WTC11 (cell line): ENCODE measurements around the gene PRM2. TPM values are rescaled to one million over a fixed set of nuclear protein-coding genes. Genes with fewer than 3 reads are reported as not detected.

Experiments used
- ATAC-seq: fragments of 200-7000 bp; cut with Tn5 transposase; 2 replicates; pipeline ENCODE4 v1.10.0; 2021; ENCODE audit warnings: mild to moderate bottlenecking, moderate library complexity
- CTCF ChIA-PET: fragments of 300-600 bp; sonication (Branson Sonifier 250); formaldehyde crosslinking; loops from one replicate; lab custom pipeline; 2021; ENCODE audit warnings: antibody characterized with exemption; lab: Charles Lee
- POLR2A ChIA-PET: fragments of 350-600 bp; sonication (Branson Sonifier 250); formaldehyde crosslinking; loops from one replicate; lab custom pipeline; 2021; ENCODE audit warnings: antibody characterized with exemption; lab: Charles Lee
- DNase-seq: peaks from one replicate; pipeline ENCODE4 v3.0.0; 2021; ENCODE audit warnings: low spot score
- H3K27ac Mint-ChIP-seq: 2 replicates; pipeline ENCODE4 v1.8.0; 2021; ENCODE audit warnings: mixed read lengths
- H3K27me3 Mint-ChIP-seq: 2 replicates; pipeline ENCODE4 v1.8.0; 2021; ENCODE audit warnings: low read depth, mild to moderate bottlenecking, moderate library complexity, mixed read lengths
- H3K36me3 Mint-ChIP-seq: 2 replicates; pipeline ENCODE4 v1.8.0; 2021; ENCODE audit warnings: mixed read lengths
- H3K4me1 Mint-ChIP-seq: 2 replicates; pipeline ENCODE4 v1.8.0; 2022; ENCODE audit warnings: mixed read lengths
- H3K4me3 Mint-ChIP-seq: 2 replicates; pipeline ENCODE4 v1.8.0; 2021; ENCODE audit warnings: mild to moderate bottlenecking, moderate library complexity, mixed read lengths
- H3K9me3 Mint-ChIP-seq: 2 replicates; pipeline ENCODE4 v1.8.0; 2021; ENCODE audit warnings: mixed read lengths
- ARID4B ChIP-seq: sonication (generic); formaldehyde crosslinking; IDR thresholded peaks from 2 replicates; pipeline ENCODE4 v1.8.0; 2023; ENCODE audit warnings: missing genetic modification reagents, mild to moderate bottlenecking, borderline replicate concordance
- ATF1 ChIP-seq: sonication (generic); formaldehyde crosslinking; IDR thresholded peaks from 2 replicates; pipeline ENCODE4 v1.8.1; 2023; ENCODE audit warnings: mild to moderate bottlenecking, moderate library complexity, missing genetic modification reagents
- CBFB ChIP-seq: sonication (generic); formaldehyde crosslinking; IDR thresholded peaks from 2 replicates; pipeline ENCODE4 v1.8.1; 2022; ENCODE audit warnings: mild to moderate bottlenecking, low read depth, missing genetic modification reagents
- E2F4 ChIP-seq: sonication (generic); formaldehyde crosslinking; IDR thresholded peaks from 2 replicates; pipeline ENCODE4 v1.8.1; 2022; ENCODE audit warnings: low read depth, mild to moderate bottlenecking, moderate library complexity, missing genetic modification reagents, borderline replicate concordance
- EMX1 ChIP-seq: fragments of 250-450 bp; sonication (Bioruptor Pico); IDR thresholded peaks from 2 replicates; pipeline ENCODE4 v1.8.0; 2021; ENCODE audit warnings: mild to moderate bottlenecking
- FOXJ3 ChIP-seq: sonication (generic); formaldehyde crosslinking; IDR thresholded peaks from 2 replicates; pipeline ENCODE4 v1.9.0; 2021; ENCODE audit warnings: missing genetic modification reagents, mild to moderate bottlenecking, borderline replicate concordance
- FOXP1 ChIP-seq: sonication (generic); formaldehyde crosslinking; IDR thresholded peaks from 2 replicates; pipeline ENCODE4 v1.8.0; 2022; ENCODE audit warnings: missing genetic modification reagents, mild to moderate bottlenecking, moderate library complexity, borderline replicate concordance
- IRF1 ChIP-seq: sonication (generic); formaldehyde crosslinking; IDR thresholded peaks from 2 replicates; pipeline ENCODE4 v1.8.0; 2023; ENCODE audit warnings: missing genetic modification reagents
- JUN ChIP-seq: sonication (generic); formaldehyde crosslinking; IDR thresholded peaks from 2 replicates; pipeline ENCODE4 v1.8.0; 2023; ENCODE audit warnings: mild to moderate bottlenecking, missing genetic modification reagents
- MYBL2 ChIP-seq: sonication (generic); formaldehyde crosslinking; IDR thresholded peaks from 2 replicates; pipeline ENCODE4 v1.8.1; 2023; ENCODE audit warnings: mild to moderate bottlenecking, moderate library complexity, missing genetic modification reagents
- NFE2L1 ChIP-seq: sonication (generic); formaldehyde crosslinking; IDR thresholded peaks from 2 replicates; pipeline ENCODE4 v1.8.1; 2023; ENCODE audit warnings: missing genetic modification reagents
- NR2C2 ChIP-seq: sonication (generic); formaldehyde crosslinking; IDR thresholded peaks from 2 replicates; pipeline ENCODE4 v1.8.0; 2022; ENCODE audit warnings: mild to moderate bottlenecking, missing genetic modification reagents
- NR3C1 ChIP-seq: sonication (generic); formaldehyde crosslinking; conservative IDR thresholded peaks from 2 replicates; pipeline ENCODE4 v1.8.1; 2023; ENCODE audit warnings: low read depth, mild to moderate bottlenecking, missing genetic modification reagents
- PRRX2 ChIP-seq: fragments of 250-450 bp; sonication (Bioruptor Pico); IDR thresholded peaks from 2 replicates; pipeline ENCODE4 v1.8.0; 2021; ENCODE audit warnings: mild to moderate bottlenecking
- RORB ChIP-seq: fragments of 250-450 bp; sonication (Bioruptor Pico); IDR thresholded peaks from 2 replicates; pipeline ENCODE4 v1.9.0; 2021; ENCODE audit warnings: mild to moderate bottlenecking
- SMAD4 ChIP-seq: sonication (generic); formaldehyde crosslinking; IDR thresholded peaks from 2 replicates; pipeline ENCODE4 v1.8.0; 2022; ENCODE audit warnings: mild to moderate bottlenecking, missing genetic modification reagents
- SOX15 ChIP-seq: fragments of 250-450 bp; sonication (Bioruptor Pico); IDR thresholded peaks from 2 replicates; pipeline ENCODE4 v1.9.0; 2021; ENCODE audit warnings: mild to moderate bottlenecking
- TP53 ChIP-seq: sonication (generic); formaldehyde crosslinking; IDR thresholded peaks from 2 replicates; pipeline ENCODE4 v1.8.1; 2023; ENCODE audit warnings: mild to moderate bottlenecking, missing genetic modification reagents
- ZBTB21 ChIP-seq: sonication (generic); formaldehyde crosslinking; IDR thresholded peaks from 2 replicates; pipeline ENCODE4 v1.8.1; 2023; ENCODE audit warnings: mild to moderate bottlenecking, missing genetic modification reagents, borderline replicate concordance
- ZNF219 ChIP-seq: sonication (generic); formaldehyde crosslinking; IDR thresholded peaks from 2 replicates; pipeline ENCODE4 v1.8.0; 2023; ENCODE audit warnings: missing genetic modification reagents, mild to moderate bottlenecking, borderline replicate concordance
- ZNF317 ChIP-seq: sonication (generic); formaldehyde crosslinking; IDR thresholded peaks from 2 replicates; pipeline ENCODE4 v1.8.1; 2023; ENCODE audit warnings: low read depth, mild to moderate bottlenecking, moderate library complexity, missing genetic modification reagents, borderline replicate concordance
- ZNF396 ChIP-seq: fragments of 250-450 bp; sonication (Bioruptor Pico); IDR thresholded peaks from 2 replicates; pipeline ENCODE4 v1.8.0; 2021; ENCODE audit warnings: mild to moderate bottlenecking, moderate library complexity, borderline replicate concordance
- ZNF671 ChIP-seq: fragments of 250-450 bp; sonication (Bioruptor Pico); IDR thresholded peaks from 2 replicates; pipeline ENCODE4 v1.8.0; 2021; ENCODE audit warnings: mild to moderate bottlenecking
- total RNA-seq: library from RNA; stranded (reverse); gene quantifications from 3 replicates; pipeline ENCODE4 v1.2.3, GENCODE V29; 2021
- TF ChIP-seq, protein P1 (sequence below): sonication (generic); formaldehyde crosslinking; IDR thresholded peaks from 2 replicates; pipeline ENCODE4 v1.8.1; 2022; ENCODE audit warnings: low read depth, missing genetic modification reagents, borderline replicate concordance

PRM2 gene
- total RNA-seq, 1 experiment from 2014 or later = not detected

DNA sequence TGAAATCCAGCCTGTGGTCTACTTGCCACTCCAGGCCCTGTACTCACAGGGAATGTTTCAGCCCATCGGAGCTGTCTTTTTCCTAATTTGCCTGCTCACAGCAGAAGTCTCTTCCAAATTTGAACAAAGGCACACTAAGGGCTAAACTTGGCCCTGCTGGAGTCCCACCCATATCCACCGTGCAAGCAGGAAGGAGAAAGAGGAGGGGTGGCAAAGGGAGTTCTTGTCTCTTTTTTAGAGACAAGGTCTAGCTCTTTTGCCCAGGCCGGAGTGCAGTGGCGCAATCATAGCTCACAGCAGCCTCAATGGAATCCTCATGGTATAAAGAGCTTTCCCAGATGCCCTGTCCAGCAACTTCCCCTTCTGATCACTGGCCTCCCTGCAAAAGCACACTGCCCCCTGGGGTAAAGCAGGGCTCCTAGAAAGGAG is 7.6 kb upstream of the PRM2 start:
- TF ChIP-seq NR3C1 (CRISPR knock-in tag) = no peak
- TF ChIP-seq ZNF671 (CRISPR knock-in tag) = no peak
- no peak for TF ChIP-seq ZNF317 (CRISPR knock-in tag)
- no peak for TF ChIP-seq ARID4B
- TF ChIP-seq SOX15 (CRISPR knock-in tag) = no peak
- TF ChIP-seq NFE2L1 (CRISPR knock-in tag) = no peak
- TF ChIP-seq PRRX2 (CRISPR knock-in tag) = no peak
- no peak for TF ChIP-seq CBFB (CRISPR knock-in tag)
- no peak for TF ChIP-seq NR2C2 (CRISPR knock-in tag)
- TF ChIP-seq FOXJ3 (CRISPR knock-in tag) = no peak
- no peak for TF ChIP-seq EMX1 (CRISPR knock-in tag)
- TF ChIP-seq JUN (CRISPR knock-in tag) = no peak
- TF ChIP-seq MYBL2 = no peak
- TF ChIP-seq ZBTB21 = no peak
- no peak for TF ChIP-seq SMAD4 (CRISPR knock-in tag)
- ChIA-PET CTCF (interaction anchor here (0.6 to 2.6 kb wide), 10 partner anchors 12 to 103 kb away, joined by 3 to 21 read pairs (median 4); partner anchors contain the start of gene SOCS1), POLR2A (interaction anchor here (1.4 kb wide), 1 partner anchor 28 kb away, joined by 4 read pairs; the partner anchor contains the start of gene SOCS1)
- no peak overlapping the region for H3K27ac Mint-ChIP-seq
- H3K36me3 Mint-ChIP-seq = no peaks in the 10 kb centered on the region
- no peaks in the 10 kb centered on the region; the same call in 1 of the 2 replicates for H3K27me3 Mint-ChIP-seq
- DNase-seq (no peak), ATAC-seq (peak; percentile 38; the same call in 1 of the 2 replicates)
- no peak overlapping the region for H3K4me3 Mint-ChIP-seq
- H3K4me1 Mint-ChIP-seq = peaks cover 13% of the 10 kb centered on the region
- no peaks in the 10 kb centered on the region for H3K9me3 Mint-ChIP-seq

DNA sequence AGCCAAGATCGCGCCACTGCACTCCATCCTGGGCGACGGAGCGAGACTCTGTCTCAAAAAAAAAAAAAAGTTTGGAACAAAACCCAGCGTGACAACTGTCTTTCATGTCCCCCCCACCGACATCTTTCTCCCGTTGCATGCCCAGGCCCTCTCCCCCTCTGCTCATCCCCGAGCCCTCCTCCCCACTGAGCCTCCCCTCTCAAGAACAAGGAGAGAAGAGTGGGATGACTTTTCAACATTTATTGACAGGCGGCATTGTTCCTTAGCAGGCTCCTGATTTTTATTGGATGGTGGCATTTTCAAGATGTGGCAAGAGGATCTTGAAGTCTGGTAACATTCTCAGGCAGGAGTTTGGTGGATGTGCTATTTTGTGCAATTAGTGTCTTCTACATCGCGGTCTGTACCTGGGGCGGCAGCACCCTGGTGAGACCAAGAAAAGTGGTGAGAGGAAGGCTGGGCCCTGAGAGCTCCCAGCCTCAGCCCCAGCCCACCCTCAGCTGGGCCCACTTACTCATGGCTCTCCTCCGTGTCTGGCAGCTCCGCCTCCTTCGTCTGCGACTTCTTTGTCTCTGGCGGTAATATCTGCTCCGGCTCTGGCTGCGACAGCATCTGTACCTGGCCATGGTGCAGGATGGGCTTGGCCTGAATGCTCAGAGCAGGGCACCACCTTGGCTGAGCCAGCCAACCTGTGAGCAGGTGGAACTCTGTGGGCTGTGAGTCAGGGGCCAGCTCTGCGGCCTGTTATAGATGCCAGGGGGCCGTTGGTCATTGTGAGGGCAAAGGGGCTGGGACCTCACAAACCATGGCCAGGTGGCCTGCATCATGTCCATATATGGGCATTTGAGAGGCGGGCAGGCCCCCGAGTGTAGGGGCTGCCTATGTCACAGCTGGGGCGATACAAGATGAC is 4.6 kb upstream of the PRM2 start, which contains the start of gene PRM1:
TSS of gene PRM1 (minus strand) at position 715 of the 907 bp plus-strand sequence. CDS start at position 623, 92 bp downstream.
- Mint-ChIP-seq H3K4me1 (peaks cover 13% of the 10 kb centered on the region), H3K4me3 (no peak within 1 kb of the TSS), H3K27ac (no peak within 1 kb of the TSS), H3K9me3 (peaks cover 8% of the 10 kb centered on the region), H3K36me3 (no peaks in the 10 kb centered on the region), H3K27me3 (no peaks in the 10 kb centered on the region; the same call in 1 of the 2 replicates)
- ATAC-seq (peak; percentile 78), DNase-seq (no peak)
- ChIA-PET CTCF (interaction anchor here (0.7 kb wide), 1 partner anchor 24 kb away, joined by 4 read pairs; no protein-coding TSS in a partner anchor), POLR2A (no interaction called here)
- TF ChIP-seq, protein P1, sequence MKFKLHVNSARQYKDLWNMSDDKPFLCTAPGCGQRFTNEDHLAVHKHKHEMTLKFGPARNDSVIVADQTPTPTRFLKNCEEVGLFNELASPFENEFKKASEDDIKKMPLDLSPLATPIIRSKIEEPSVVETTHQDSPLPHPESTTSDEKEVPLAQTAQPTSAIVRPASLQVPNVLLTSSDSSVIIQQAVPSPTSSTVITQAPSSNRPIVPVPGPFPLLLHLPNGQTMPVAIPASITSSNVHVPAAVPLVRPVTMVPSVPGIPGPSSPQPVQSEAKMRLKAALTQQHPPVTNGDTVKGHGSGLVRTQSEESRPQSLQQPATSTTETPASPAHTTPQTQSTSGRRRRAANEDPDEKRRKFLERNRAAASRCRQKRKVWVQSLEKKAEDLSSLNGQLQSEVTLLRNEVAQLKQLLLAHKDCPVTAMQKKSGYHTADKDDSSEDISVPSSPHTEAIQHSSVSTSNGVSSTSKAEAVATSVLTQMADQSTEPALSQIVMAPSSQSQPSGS (CRISPR knock-in tag) = no peak
- no peak for TF ChIP-seq MYBL2
- TF ChIP-seq ZNF671 (CRISPR knock-in tag) = no peak
- no peak for TF ChIP-seq NFE2L1 (CRISPR knock-in tag)
- TF ChIP-seq FOXP1 = no peak
- no peak for TF ChIP-seq ZNF396 (CRISPR knock-in tag)
- no peak for TF ChIP-seq ATF1 (CRISPR knock-in tag)
- no peak for TF ChIP-seq IRF1 (CRISPR knock-in tag)
- no peak for TF ChIP-seq RORB (CRISPR knock-in tag)
- no peak for TF ChIP-seq E2F4 (CRISPR knock-in tag)
- TF ChIP-seq ZNF219 (CRISPR knock-in tag) = no peak
- no peak for TF ChIP-seq FOXJ3 (CRISPR knock-in tag)
- no peak for TF ChIP-seq TP53 (CRISPR knock-in tag)
